UCSD-AML1 (cell line): ENCODE data around the gene TICRR.
A peak's percentile ranks its signal among the peaks of the same experiment; 100 is the strongest.

Experiments used
- DNase-seq: peaks from one replicate; lab custom pipeline; 2025; ENCODE audit not compliant: unreplicated experiment; lab: John Stamatoyannopoulos, UW

TICRR gene

GRCh38 chr15:89654301-89654761 lies 79.1 kb downstream of the TICRR start:
- DNase-seq: no peak

DNA sequence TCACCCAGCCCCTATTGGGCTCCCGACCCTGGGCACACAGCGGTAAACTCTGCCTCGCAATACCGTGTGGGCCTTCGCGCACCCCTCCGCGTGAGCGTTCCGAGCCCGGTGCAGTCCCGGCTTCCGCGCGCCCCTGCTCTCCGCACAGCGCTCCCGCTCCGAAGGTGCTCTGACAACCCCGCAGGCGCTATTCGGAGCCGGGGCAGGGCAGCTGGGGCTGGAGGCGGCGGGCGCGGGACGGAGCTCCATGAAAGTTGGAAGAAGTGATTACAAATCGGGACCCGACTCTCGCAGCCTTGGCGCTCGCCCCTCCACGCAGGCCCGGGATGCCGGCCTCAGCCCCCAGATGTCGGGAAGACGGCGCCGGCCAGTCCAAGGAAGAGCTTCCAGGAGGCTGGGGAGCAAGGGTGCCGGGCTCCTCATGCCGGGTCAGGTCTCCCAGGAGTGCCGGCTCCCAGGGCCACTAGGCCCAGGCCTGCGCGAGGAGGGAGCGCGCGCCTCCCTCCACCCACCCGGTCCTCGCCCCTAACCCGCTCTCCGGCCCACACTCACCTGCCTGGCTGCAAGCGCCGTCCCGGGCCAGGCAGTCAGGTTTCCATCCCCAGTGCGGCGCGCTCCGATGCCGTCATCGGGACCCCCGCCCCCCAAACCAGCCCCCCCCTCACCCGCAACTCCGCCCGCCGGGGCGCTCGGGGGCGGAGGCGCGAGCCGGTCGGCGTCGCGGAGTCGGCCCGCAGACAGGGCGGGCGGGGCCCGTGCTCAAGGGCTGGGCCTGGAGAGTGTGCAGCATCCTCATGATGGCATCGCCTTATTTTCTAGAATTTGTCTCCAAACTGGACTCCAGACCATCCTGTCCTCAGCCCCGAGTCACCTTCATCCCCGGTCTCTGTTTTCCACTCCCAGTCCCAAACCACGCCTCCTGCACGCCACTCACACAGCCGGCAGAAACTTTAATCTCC lies 79.9 kb downstream of the TICRR start, which contains the start of gene KIF7:
Gene KIF7 (minus strand): TSS at position 621 of the 959 bp plus-strand sequence. CDS start 2,537 bp downstream, outside the sequence.
- DNase-seq: peak; percentile 64

GRCh38 chr15:89656116-89656815 lies 81.0 kb downstream of the TICRR start:
- DNase-seq: no peak

DNA sequence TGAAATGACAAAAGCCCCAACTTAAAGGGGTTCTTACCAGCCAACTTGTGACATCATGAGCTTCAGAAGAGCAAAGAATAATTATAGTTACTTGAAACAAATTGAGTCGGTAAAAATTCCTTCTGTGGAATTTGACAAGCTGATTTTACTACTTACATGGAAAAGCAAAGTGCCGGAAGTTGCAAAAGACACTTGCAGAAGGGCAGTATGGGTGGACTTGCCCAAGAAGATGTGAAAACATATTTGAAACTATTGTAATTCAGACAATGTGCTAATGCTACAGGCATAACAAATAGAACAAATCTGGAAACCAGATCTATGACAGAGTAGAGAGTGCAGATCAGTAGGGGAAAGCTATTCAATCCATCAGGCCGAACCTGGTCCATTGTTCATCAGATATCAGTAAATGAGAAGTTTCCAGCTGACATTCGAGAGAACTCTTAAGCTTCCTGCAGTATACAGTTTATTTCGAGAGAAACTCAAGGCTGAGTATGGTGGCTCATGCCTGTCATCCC lies 82.5 kb downstream of the TICRR start:
- no peak for DNase-seq

DNA sequence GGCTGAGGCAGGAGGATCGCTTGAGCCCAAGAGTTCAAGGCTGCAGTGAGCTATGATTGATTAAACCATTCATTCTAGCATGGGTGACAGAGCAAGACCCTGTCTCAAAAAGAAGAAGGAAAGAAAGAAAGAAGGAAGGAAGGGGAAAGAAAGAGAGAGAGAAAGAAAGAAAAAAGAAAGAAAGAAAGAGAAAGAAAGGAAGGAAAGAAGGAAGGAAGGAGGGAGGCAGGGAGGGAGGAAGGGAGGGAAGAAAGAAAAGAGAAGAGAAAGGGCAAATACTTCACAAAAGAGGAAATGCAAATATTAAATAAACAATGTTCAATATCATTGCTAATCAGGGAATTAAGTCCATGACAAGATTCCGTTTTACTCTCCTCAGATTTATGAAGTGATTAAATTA lies 84.0 kb downstream of the TICRR start:
- no peak for DNase-seq

- DNase-seq: no peak
These were observed 85.3 kb downstream of the TICRR start for GRCh38 chr15:89660556-89660955.

- DNase-seq: peak; percentile 82
These were observed 87.8 kb downstream of the TICRR start for GRCh38 chr15:89662893-89663626.

GRCh38 chr15:89664441-89665350 lies 89.4 kb downstream of the TICRR start:
- no peak for DNase-seq

DNA sequence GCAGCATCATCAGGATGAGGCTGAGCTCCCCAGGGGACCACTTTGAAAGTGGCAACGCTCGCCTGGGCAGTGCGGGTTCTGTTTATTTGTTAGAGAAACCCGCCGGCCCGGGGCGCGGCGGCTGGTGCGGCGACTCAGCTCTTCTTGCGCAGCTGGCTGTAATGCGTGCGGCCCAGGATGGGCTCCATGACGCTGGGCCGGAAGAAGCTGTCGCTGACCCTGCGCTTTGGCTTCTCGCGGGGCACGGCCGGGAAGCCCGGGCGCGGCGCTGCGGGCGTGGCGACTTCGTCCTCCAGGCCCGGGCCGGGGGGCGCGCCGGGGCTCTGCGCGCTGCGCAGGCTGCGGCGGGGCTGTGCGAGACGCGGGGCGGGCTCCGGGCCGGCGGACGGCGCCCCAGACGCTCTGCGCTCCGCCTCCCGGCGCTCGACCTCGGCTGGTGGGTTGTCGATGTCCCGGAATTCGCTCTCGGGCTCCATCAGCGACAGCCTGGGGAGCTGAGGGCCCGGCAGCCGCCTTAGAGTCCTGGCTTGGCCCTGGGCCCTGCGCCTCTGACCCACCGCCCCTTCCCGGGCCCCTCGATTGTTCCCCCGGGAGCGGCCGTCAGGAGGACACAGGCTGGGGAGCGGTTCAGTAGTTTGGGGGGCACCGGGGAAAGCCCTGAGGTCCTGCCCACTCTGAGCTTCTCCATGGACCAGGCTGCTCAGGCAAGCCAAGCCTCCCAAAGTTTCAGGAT lies 90.3 kb downstream of the TICRR start:
- no peak for DNase-seq

DNA sequence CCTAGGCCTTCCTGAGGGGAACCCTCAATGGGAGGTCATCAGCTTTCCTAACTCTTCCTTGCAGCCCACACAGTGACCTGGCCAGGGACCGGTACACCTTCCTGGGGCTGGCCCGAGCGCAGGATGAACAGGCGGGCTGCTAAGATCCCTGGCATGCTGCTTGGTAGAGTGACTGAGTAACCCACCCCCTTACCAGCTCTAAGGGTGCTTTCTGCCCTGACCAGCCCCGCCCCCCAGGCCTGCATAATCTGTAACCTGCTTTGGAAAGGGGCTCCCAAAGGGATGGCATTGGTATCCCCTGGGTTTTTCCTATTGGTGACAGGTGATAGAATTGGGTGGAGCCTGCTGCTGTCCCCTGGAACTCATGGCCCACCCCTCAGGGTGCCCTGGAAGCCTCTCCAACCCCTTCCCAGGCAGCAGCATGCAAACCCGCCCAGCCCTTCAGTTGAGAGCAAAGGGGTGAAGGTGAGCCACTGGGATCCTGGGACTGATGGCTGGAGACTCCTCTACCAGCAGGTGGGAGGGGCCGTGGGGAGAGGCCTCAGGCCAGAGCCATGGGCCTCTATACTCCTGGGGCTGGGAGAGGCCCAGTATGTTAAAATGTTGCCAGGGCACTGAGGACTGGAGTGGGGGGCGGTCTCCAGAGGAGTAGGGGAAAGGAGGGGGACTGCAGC lies 91.1 kb downstream of the TICRR start:
- no peak for DNase-seq

- DNase-seq: no peak
These were observed 91.8 kb downstream of the TICRR start for GRCh38 chr15:89666858-89667705.

- DNase-seq: no peak
These were observed 92.4 kb downstream of the TICRR start for GRCh38 chr15:89667706-89667960.

GRCh38 chr15:89668171-89668570 lies 92.9 kb downstream of the TICRR start:
- DNase-seq: no peak

GRCh38 chr15:89669309-89669865 lies 94.1 kb downstream of the TICRR start:
- DNase-seq: no peak

- DNase-seq: no peak
These were observed 94.7 kb downstream of the TICRR start for GRCh38 chr15:89669941-89670340.

DNA sequence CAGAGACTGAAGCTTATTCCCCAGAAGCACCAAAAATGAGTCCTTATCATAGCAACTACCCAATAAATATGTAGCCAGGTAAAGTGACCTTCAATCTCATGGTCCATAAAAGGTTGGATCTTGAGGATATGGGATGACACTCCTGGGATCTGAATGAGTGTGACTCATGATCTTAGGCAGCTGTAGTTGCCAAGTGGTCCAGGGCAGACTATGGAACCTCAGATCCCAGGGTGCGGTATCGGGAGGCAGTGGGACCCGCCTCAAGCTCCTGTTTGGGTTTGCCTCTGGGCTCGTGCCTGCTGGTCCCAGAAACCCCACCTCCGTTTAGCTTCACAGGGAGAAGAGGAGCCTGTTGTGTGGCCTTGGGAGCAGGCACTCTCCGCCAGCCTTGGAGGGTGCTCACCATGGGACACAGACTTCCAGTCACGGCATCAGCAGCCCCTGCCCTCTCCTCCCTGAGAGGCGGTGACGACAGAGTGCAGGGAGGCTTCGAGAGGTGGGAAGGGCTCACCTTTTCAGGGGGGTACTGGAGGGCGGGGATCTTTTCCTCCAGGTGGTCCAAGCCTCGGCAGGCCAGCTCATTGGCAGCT lies 95.8 kb downstream of the TICRR start:
- DNase-seq: no peak

GRCh38 chr15:89671687-89672086 lies 96.4 kb downstream of the TICRR start:
- DNase-seq: no peak
